Measurements from ENCODE around the gene EVL. TPM values are rescaled to one million over a fixed set of nuclear protein-coding genes. Genes with fewer than 3 reads are reported as not detected.
A peak's percentile ranks its signal among the peaks of the same experiment; 100 is the strongest.
"Not testable (repeated sequence)": the region's sequence is repeated elsewhere in the genome, so short reads cannot be mapped to it uniquely, and the experiment has no call there.

The EVL gene
- total RNA-seq, 4 donors from 2014 or later, result 24.2 to 40.1 (median 29.8) TPM

GRCh38 chr14:100176811-100177327 lies 111.6 kb downstream of the EVL start:
- intact Hi-C loops (cut with DNase I), result no loop called here
- no peak for TF ChIP-seq POLR2A (IDR thresholded peaks at IDR 0.05)
- TF ChIP-seq CTCF (IDR thresholded peaks at IDR 0.05), result no peak
- Histone ChIP-seq H3K27me3 (no peaks in the 10 kb centered on the region), H3K27ac (no peak overlapping the region), H3K36me3 (no peaks in the 10 kb centered on the region), H3K4me1 (no peaks in the 10 kb centered on the region), H3K4me3 (replicated peaks in 1 of 3) (no peak overlapping the region), H3K9me3 (no peaks in the 10 kb centered on the region)
- DNase-seq, result no peak
- WGBS, 2 donors, result 93 to 95% methylated on average over 14 of the region's 14 CpGs

GRCh38 chr14:100178691-100179090 lies 113.5 kb downstream of the EVL start:
- H3K4me1 ChIP-seq, result no peaks in the 10 kb centered on the region
- TF ChIP-seq CTCF (IDR thresholded peaks at IDR 0.05), result no peak
- no peak for TF ChIP-seq POLR2A (IDR thresholded peaks at IDR 0.05)
- no peak overlapping the region for H3K27ac ChIP-seq
- no peak overlapping the region for H3K4me3 ChIP-seq (replicated peaks in 1 of 3)
- DNase-seq, result no peak
- no peaks in the 10 kb centered on the region for H3K27me3 ChIP-seq
- 93 to 94% methylated on average over 7 of the region's 7 CpGs for WGBS, 2 donors
- no peaks in the 10 kb centered on the region for H3K36me3 ChIP-seq
- H3K9me3 ChIP-seq, result no peaks in the 10 kb centered on the region
- intact Hi-C loops (cut with DNase I), result no loop called here

- H3K36me3 ChIP-seq; H3K27ac ChIP-seq; H3K4me3 ChIP-seq (replicated peaks in 1 of 3); H3K9me3 ChIP-seq; intact Hi-C loops (cut with DNase I); H3K4me1 ChIP-seq; H3K27me3 ChIP-seq; DNase-seq: not testable (repeated sequence)
- WGBS, 2 donors, result 97% methylated on average over 12 of the region's 30 CpGs; no CpG with 5 or more reads in 1 of the 2 donors
Measured at GRCh38 chr14:100180671-100181070, 115.4 kb downstream of the EVL start.

DNA sequence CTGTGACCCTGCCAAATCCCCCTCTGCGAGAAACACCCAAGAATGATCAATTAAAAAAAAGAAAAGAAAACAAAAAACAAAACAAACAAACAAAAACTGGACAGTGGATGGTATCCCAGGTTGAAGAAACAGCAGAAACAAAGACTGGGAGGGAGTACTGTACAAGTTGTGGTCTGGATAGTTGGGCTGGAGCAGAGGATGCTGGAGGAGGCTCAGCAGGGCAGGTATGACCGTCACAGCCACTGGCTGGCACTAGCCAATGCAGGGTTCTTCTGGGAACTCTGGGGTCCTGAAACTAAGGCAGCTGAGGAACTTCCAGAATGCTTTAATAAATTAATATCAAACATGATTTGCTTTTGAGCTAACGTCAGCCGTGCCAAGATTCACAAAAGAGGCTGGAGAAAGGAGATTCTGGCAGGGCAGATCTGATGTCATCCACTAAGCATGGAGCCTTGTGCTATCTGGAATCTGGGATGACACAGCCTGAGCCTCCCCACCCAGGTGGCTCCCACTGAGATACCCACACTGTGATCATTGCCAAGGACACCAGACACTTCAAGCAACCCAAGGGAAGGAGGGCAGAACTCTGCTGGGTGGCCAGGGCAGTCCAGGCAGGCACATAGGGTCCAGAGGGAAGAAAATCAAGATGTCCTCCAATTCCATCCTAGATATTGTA lies 116.8 kb downstream of the EVL start:
- H3K4me3 ChIP-seq (replicated peaks in 1 of 3); H3K36me3 ChIP-seq; H3K27me3 ChIP-seq; H3K27ac ChIP-seq; H3K4me1 ChIP-seq; intact Hi-C loops (cut with DNase I); DNase-seq; H3K9me3 ChIP-seq: not testable (repeated sequence)
- 83 to 91% methylated on average over 4 of the region's 4 CpGs for WGBS, 2 donors

- intact Hi-C loops (cut with DNase I), result no loop called here
- no peaks in the 10 kb centered on the region for H3K9me3 ChIP-seq
- no peaks in the 10 kb centered on the region for H3K27me3 ChIP-seq
- WGBS, 2 donors, result 74 to 82% methylated on average over 12 of the region's 12 CpGs
- peak; percentile 10 to 13 for DNase-seq
- H3K36me3 ChIP-seq, result no peaks in the 10 kb centered on the region
- H3K4me1 ChIP-seq, result peaks cover 8 to 9% of the 10 kb centered on the region in 2 donors
- H3K27ac ChIP-seq, result no peak overlapping the region
- TF ChIP-seq POLR2A (IDR thresholded peaks at IDR 0.05) (no peak), CTCF (IDR thresholded peaks at IDR 0.05) (no peak)
- H3K4me3 ChIP-seq (replicated peaks in 1 of 3), result no peak overlapping the region
Measured at GRCh38 chr14:100187247-100187833, 122.1 kb downstream of the EVL start.

DNA sequence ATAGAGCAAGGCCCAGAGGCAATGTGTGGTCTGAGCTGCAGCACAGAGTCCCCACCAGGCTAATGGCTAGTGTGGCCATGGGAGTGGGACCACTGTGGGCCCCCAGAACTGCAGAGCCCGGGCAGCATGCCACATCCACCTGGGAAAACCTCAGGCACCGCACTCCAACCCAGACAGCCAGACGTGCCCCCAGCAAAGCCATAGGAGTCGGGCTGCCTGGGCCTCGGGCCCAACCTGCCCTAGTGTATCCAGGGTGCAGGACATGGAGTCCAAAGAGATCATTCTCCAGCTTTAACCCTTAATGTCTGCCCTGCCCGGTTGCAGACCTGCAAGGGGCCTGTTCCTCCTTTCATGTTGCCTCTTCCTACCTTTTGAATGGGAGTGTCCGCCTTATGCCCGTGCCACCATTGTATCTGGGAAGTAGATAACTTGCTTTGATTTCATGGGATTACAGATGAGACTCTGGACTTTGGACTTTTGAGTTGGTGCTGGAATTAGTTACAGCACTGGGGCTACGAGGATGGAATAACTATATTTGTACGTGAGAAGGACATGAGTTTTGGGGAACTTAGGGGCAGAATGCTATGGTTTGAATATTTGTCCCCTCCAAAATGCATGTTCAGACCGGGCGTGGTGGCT lies 123.3 kb downstream of the EVL start:
- DNase-seq, result no peak
- no peak for TF ChIP-seq CTCF (IDR thresholded peaks at IDR 0.05)
- TF ChIP-seq POLR2A (IDR thresholded peaks at IDR 0.05), result no peak
- intact Hi-C loops (cut with DNase I), result no loop called here
- 92 to 97% methylated on average over 7 to 9 of the region's 12 CpGs for WGBS, 2 donors
- Histone ChIP-seq H3K27me3 (no peaks in the 10 kb centered on the region), H3K4me1 (peaks cover 14 to 17% of the 10 kb centered on the region in 2 donors), H3K27ac (no peak overlapping the region), H3K36me3 (no peaks in the 10 kb centered on the region), H3K9me3 (no peaks in the 10 kb centered on the region), H3K4me3 (replicated peaks in 1 of 3) (no peak overlapping the region)
